Colonic mucosa (tissue), 4 donors: ENCODE data around the gene TNKS1BP1. TPM values are rescaled to one million over a fixed set of nuclear protein-coding genes. Genes with fewer than 3 reads are reported as not detected.

Experiments
- DNase-seq: peaks from one replicate; pipeline ENCODE4 v3.0.0-alpha.2; 2020
- H3K27ac ChIP-seq: fragments of 200-600 bp; one replicate; pipeline ENCODE4 v1.8.0; 2021
- H3K27me3 ChIP-seq: fragments of 200-600 bp; one replicate; pipeline ENCODE4 v1.8.0; 2021
- H3K36me3 ChIP-seq: fragments of 200-600 bp; one replicate; pipeline ENCODE4 v1.8.0; 2021
- H3K4me1 ChIP-seq: fragments of 200-600 bp; one replicate; pipeline ENCODE4 v1.8.0; 2021; ENCODE audit warnings: mild to moderate bottlenecking
- H3K4me3 ChIP-seq: fragments of 200-600 bp; one replicate; pipeline ENCODE4 v1.8.0; 2021
- H3K9ac ChIP-seq, 2 donors: one replicate each; pipeline ENCODE4 v1.7.0; 2013; ENCODE audit warnings: control low read depth in 2 of 2, low read depth in 2 of 2, low read length in 2 of 2
- H3K9me3 ChIP-seq: fragments of 200-600 bp; one replicate; pipeline ENCODE4 v1.8.0; 2021
- intact Hi-C: fragments of 100-400 bp; cut with DNase I; formaldehyde crosslinking; loops from one replicate; pipeline ENCODE4 v1.14.1; 2022
- total RNA-seq, 2 donors: library from RNA; stranded (reverse); fragmentation: NEBNext Ultra II Directional in 1 of 2; extraction: Animal tissue kit (Norgen Biotek cat#: 25700) in 1 of 2; gene quantifications; one replicate each; pipeline ENCODE4 v1.2.1, GENCODE V29; 2021
- TF ChIP-seq, protein P1 (sequence below): fragments of 200-600 bp; IDR thresholded peaks from one replicate; pipeline ENCODE4 v1.8.0; 2022; ENCODE audit warnings: antibody characterized with exemption, mild to moderate bottlenecking
- donor health status: healthy.
- donor health status: DM: no; HTN: no; CAD: no.
- donor health status: DM: no; HTN: no; CAD: no.

TNKS1BP1 gene
- total RNA-seq, 2 donors from 2014 or later = 113 to 117 TPM

DNA sequence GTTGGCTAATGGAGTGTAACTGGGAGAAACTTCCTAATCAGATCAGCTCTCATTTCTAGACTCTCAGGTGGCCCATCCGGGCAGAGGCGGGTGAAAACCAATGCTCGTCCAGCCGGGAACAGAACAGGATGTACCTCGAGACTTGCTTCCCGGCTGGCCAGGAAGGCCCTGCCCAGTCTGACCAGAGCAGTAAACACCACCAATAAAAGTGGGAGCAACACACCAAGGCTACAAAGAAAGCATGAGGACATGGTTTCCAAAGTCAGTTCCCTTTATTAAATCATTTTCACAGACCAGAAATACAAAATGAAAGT lies 940 bp upstream of the TNKS1BP1 start:
- Histone ChIP-seq H3K9me3 (no peaks in the 10 kb centered on the region), H3K36me3 (peaks cover 16% of the 10 kb centered on the region), H3K27ac (peak overlapping the region; percentile 98), H3K27me3 (no peaks in the 10 kb centered on the region), H3K4me1 (no peaks in the 10 kb centered on the region), H3K4me3 (peak overlapping the region; percentile 74), H3K9ac (peak overlapping the region; percentile 80 to 92)
- DNase-seq = peak; percentile 75
- intact Hi-C loops = no loop called here
- TF ChIP-seq, protein P1, sequence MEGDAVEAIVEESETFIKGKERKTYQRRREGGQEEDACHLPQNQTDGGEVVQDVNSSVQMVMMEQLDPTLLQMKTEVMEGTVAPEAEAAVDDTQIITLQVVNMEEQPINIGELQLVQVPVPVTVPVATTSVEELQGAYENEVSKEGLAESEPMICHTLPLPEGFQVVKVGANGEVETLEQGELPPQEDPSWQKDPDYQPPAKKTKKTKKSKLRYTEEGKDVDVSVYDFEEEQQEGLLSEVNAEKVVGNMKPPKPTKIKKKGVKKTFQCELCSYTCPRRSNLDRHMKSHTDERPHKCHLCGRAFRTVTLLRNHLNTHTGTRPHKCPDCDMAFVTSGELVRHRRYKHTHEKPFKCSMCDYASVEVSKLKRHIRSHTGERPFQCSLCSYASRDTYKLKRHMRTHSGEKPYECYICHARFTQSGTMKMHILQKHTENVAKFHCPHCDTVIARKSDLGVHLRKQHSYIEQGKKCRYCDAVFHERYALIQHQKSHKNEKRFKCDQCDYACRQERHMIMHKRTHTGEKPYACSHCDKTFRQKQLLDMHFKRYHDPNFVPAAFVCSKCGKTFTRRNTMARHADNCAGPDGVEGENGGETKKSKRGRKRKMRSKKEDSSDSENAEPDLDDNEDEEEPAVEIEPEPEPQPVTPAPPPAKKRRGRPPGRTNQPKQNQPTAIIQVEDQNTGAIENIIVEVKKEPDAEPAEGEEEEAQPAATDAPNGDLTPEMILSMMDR = no peak

DNA sequence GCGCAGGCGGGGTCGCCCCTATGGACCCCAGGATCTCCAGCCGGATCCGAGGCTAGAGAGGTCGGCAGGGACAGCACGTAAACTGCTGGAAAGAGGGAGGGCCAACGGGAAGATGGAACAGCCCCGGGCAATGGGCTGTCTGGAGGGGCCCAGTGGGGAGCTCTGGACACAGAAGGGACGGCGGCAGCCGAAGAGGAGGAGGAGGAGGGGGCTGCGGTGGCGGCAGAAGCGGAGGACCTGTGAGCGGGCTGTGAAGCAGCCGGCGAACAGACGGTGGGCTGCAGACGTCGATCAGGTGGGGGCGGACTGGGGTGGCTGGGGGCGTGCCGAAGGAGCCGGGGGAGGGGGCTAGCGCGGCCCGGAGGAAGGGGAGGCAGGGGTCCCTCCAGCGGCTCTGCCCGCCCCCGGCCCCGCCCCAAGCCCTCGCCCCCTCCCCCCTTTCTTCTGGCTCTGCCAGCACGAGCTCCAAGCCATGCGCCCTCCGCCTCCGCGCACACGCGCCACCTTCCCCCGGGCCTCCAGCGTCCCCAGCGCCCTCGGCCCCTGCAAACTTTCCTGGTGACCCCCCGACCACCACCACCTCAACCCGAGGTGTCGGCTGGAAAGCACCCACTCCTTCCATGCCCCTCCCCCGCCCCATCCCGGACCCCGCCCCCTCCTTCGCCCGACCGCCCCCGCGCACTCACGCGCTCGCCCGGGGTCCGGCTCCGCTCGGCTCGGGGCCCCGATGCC lies 432 bp downstream of the TNKS1BP1 start:
- Histone ChIP-seq H3K36me3 (peaks cover 4% of the 10 kb centered on the region), H3K27me3 (no peaks in the 10 kb centered on the region), H3K4me3 (peak overlapping the region; percentile 74), H3K9me3 (no peaks in the 10 kb centered on the region), H3K9ac (peak overlapping the region; percentile 86 to 93), H3K4me1 (peaks cover 4% of the 10 kb centered on the region), H3K27ac (peak overlapping the region; percentile 98)
- intact Hi-C loops = no loop called here
- TF ChIP-seq, protein P1 = no peak
- peak; percentile 51 for DNase-seq

DNA sequence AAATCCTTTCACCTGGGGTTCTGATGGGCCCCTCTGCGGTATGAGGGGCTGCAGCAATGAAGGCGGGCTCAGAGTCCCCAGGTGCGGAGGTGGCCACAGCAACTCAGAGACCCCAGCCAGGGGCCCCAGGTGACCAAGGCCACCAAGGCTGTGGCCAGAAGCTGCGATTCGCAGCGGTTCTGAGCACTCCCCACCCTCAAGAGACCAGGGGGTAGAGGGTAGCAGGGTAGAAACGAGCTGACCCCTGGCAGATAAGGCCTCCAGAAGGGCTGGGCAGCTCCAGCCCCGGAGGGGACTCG lies 948 bp downstream of the TNKS1BP1 start:
- H3K4me3 ChIP-seq = peak overlapping the region; percentile 74
- H3K27ac ChIP-seq = peak overlapping the region; percentile 98
- H3K4me1 ChIP-seq = peaks cover 4% of the 10 kb centered on the region
- H3K9ac ChIP-seq = peak overlapping the region; percentile 86 to 93
- H3K9me3 ChIP-seq = no peaks in the 10 kb centered on the region
- TF ChIP-seq, protein P1 = no peak
- no peak for DNase-seq
- intact Hi-C loops = no loop called here
- H3K36me3 ChIP-seq = no peaks in the 10 kb centered on the region
- H3K27me3 ChIP-seq = no peaks in the 10 kb centered on the region

DNA sequence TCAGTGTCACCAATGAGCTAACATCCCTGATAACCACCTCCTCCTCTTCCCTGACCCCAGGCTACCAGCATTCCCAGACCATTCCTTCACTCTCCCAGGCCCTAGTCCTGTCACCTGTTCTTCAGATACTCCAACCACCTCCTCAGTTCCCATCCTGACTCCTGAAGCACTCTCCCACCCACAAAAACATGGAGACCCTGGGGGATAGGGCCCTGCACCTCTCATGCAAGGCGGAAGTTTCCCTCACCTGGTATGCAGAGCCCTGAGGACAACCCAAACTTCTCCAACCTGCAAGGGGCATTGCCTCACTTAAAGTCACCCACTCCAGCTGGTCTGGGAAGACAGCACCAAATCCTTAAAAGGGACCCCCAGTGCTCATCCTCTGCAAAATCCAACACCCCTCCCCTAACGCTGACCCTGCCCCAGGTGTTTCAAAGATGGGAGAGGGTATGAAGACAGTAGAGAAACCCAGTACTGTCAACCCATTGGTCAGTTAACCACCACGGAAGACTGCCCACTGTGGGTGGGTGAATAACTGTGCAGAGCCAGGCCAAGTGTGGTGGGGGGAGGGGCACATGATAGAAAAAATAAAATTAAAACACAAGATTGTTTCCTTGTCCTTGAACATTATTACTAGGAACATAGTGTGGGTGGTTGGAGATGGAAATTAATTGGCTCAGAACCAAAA lies 1.4 kb downstream of the TNKS1BP1 start:
- Histone ChIP-seq H3K4me3 (peak overlapping the region; percentile 74), H3K9me3 (no peaks in the 10 kb centered on the region), H3K4me1 (peaks cover 4% of the 10 kb centered on the region), H3K9ac (peak overlapping the region; percentile 86 to 93), H3K36me3 (no peaks in the 10 kb centered on the region), H3K27me3 (no peaks in the 10 kb centered on the region), H3K27ac (peak overlapping the region; percentile 98)
- TF ChIP-seq, protein P1 = no peak
- intact Hi-C loops = no loop called here
- peak; percentile 43 for DNase-seq

DNA sequence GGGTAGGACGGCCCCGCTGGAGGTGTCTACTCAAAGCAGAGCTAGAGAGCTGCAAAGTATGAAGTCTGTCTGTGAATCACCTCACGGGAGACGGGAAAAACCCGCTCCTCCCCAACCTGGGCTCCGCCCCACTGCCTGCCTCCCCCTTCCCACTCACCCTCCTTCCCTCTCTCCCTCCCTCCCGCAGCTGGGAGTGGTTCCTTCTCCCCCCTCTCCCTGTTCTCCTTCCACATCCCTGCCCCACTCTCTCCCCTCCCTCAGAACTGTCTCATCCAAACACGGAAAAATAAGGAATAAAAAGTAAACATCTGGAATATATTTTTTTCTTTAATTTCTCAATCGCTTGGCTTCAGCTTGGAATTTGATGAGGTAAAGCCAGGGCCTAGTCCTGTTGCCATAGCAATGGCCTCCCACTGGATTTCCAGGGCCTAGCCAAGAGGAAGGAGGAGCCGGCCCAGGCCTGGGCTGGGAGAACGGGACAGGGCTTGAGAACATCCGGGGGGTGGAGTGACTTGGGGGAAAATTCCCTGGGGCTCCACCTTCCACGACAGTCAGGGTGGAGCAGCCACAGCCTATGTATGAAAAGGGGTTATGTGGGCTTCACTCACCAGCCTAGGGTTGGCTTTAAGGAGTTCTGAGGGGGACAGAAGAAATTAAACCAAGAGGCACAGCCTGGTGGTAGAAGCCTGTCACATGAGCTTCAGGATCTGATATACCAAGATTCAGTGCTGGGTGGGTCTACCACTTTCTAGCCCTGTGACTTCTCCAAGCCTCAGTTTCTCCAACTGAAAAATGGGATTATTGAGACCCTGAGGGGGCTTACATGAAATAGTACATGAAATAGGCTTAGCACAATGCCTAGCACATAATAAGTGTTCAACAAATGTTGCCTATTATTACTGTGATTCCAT lies 2.2 kb downstream of the TNKS1BP1 start:
- Histone ChIP-seq H3K36me3 (peaks cover 5% of the 10 kb centered on the region), H3K4me1 (peaks cover 4% of the 10 kb centered on the region), H3K4me3 (peak overlapping the region; percentile 74), H3K9ac (peak overlapping the region; percentile 86 to 93), H3K9me3 (no peaks in the 10 kb centered on the region), H3K27me3 (no peaks in the 10 kb centered on the region), H3K27ac (peak overlapping the region; percentile 98)
- peak; percentile 92 for DNase-seq
- intact Hi-C loops = no loop called here
- TF ChIP-seq, protein P1 = no peak
